ENCODE measurements around the gene FLCN. TPM values are rescaled to one million over a fixed set of nuclear protein-coding genes. Genes with fewer than 3 reads are reported as not detected.

The FLCN gene
- total and polyA plus RNA-seq, 5 experiments from 2014 or later = 3.1 to 70.6 (median 4.9) TPM

- peaks cover 22 to 35% (median 28%) of the 10 kb centered on the region in 4 donors for H3K4me1 Mint-ChIP-seq
- peaks cover 0 to 54% (median 6%) of the 10 kb centered on the region in 3 donors for H3K36me3 Mint-ChIP-seq
- H3K4me3 Mint-ChIP-seq = peak overlapping the region in 1 of 10 donors; percentile 41
- ATAC-seq = no peak
- H3K9me3 Mint-ChIP-seq = no peaks in the 10 kb centered on the region
- H3K27me3 Mint-ChIP-seq = no peaks in the 10 kb centered on the region
- DNase-seq = no peak
- H3K27ac Mint-ChIP-seq = peak overlapping the region in 1 of 10 donors; percentile 89
- POLR2A ChIA-PET = interaction anchor here (0.6 kb wide), 1 partner anchor 43 kb away, joined by 4 read pairs; no protein-coding TSS in a partner anchor
Measured at GRCh38 chr17:17232303-17232621, 4.7 kb downstream of the FLCN start.

- POLR2A ChIA-PET = no interaction called here
- H3K4me1 Mint-ChIP-seq = peaks cover 19 to 35% (median 27%) of the 10 kb centered on the region in 4 donors
Measured at GRCh38 chr17:17231621-17232302, 5.2 kb downstream of the FLCN start.

GRCh38 chr17:17229416-17230384 is 7.3 kb downstream of the FLCN start:
- H3K9me3 Mint-ChIP-seq = no peaks in the 10 kb centered on the region
- H3K27me3 Mint-ChIP-seq = no peaks in the 10 kb centered on the region
- peaks cover 4 to 78% (median 14%) of the 10 kb centered on the region in 3 donors for H3K36me3 Mint-ChIP-seq
- no peak for ATAC-seq
- peak overlapping the region in 3 of 10 donors; percentile 46 to 76 (median 48) for H3K27ac Mint-ChIP-seq
- POLR2A ChIA-PET = no interaction called here
- no peak for DNase-seq
- no peak overlapping the region for H3K4me3 Mint-ChIP-seq
- H3K4me1 Mint-ChIP-seq = peaks cover 0 to 19% (median 13%) of the 10 kb centered on the region in 4 donors

More at GRCh38 chr17:17231621-17232302, 5.2 kb downstream of the FLCN start:
- Mint-ChIP-seq H3K27me3 (no peaks in the 10 kb centered on the region), H3K4me3 (no peak overlapping the region), H3K27ac (peak overlapping the region in 3 of 10 donors; percentile 2 to 89 (median 74)), H3K36me3 (peaks cover 0 to 59% (median 8%) of the 10 kb centered on the region in 3 donors), H3K9me3 (no peaks in the 10 kb centered on the region)
- no peak for DNase-seq
- no peak for ATAC-seq

- ATAC-seq = no peak
- Mint-ChIP-seq H3K27ac (peak overlapping the region in 4 of 10 donors; percentile 32 to 76 (median 67)), H3K4me1 (peaks cover 0 to 15% (median 12%) of the 10 kb centered on the region in 4 donors), H3K4me3 (peak overlapping the region in 1 of 10 donors; percentile 41), H3K27me3 (no peaks in the 10 kb centered on the region), H3K9me3 (no peaks in the 10 kb centered on the region), H3K36me3 (peaks cover 4 to 87% (median 14%) of the 10 kb centered on the region in 3 donors)
- no peak for DNase-seq
- POLR2A ChIA-PET = no interaction called here
Measured at GRCh38 chr17:17228521-17229279, 8.3 kb downstream of the FLCN start.

- no peak overlapping the region for H3K4me3 Mint-ChIP-seq
- POLR2A ChIA-PET = no interaction called here
- peak overlapping the region in 3 of 10 donors; percentile 7 to 32 (median 13) for H3K27ac Mint-ChIP-seq
- peaks cover 0 to 15% (median 11%) of the 10 kb centered on the region in 4 donors for H3K4me1 Mint-ChIP-seq
- H3K36me3 Mint-ChIP-seq = peaks cover 4 to 95% (median 14%) of the 10 kb centered on the region in 3 donors
- DNase-seq (no peak), ATAC-seq (no peak)
- H3K27me3 Mint-ChIP-seq = no peaks in the 10 kb centered on the region
- H3K9me3 Mint-ChIP-seq = no peaks in the 10 kb centered on the region
Measured at GRCh38 chr17:17227608-17228520, 9.1 kb downstream of the FLCN start.

GRCh38 chr17:17226451-17227265 is 10.3 kb downstream of the FLCN start:
- Mint-ChIP-seq H3K27me3 (no peaks in the 10 kb centered on the region), H3K9me3 (no peaks in the 10 kb centered on the region), H3K36me3 (peaks cover 4 to 94% (median 16%) of the 10 kb centered on the region in 3 donors), H3K4me3 (no peak overlapping the region), H3K4me1 (peaks cover 0 to 9% (median 3%) of the 10 kb centered on the region in 4 donors), H3K27ac (no peak overlapping the region)
- no peak for ATAC-seq
- POLR2A ChIA-PET = interaction anchor here (0.9 kb wide), 1 partner anchor 12 kb away, joined by 3 read pairs; no protein-coding TSS in a partner anchor
- DNase-seq = no peak

- POLR2A ChIA-PET = no interaction called here
- H3K4me3 Mint-ChIP-seq = no peak overlapping the region
- H3K9me3 Mint-ChIP-seq = no peaks in the 10 kb centered on the region
- DNase-seq (no peak), ATAC-seq (no peak)
- H3K27me3 Mint-ChIP-seq = no peaks in the 10 kb centered on the region
- no peak overlapping the region for H3K27ac Mint-ChIP-seq
- H3K36me3 Mint-ChIP-seq = peaks cover 4 to 96% (median 19%) of the 10 kb centered on the region in 3 donors
- H3K4me1 Mint-ChIP-seq = peaks cover 0 to 8% (median 2%) of the 10 kb centered on the region in 4 donors
Measured at GRCh38 chr17:17225901-17226300, 11.1 kb downstream of the FLCN start.

- Mint-ChIP-seq H3K4me1 (peaks cover 0 to 8% (median under 1%) of the 10 kb centered on the region in 4 donors), H3K27ac (no peak overlapping the region), H3K9me3 (no peaks in the 10 kb centered on the region), H3K4me3 (no peak overlapping the region), H3K27me3 (no peaks in the 10 kb centered on the region), H3K36me3 (peaks cover 4 to 95% (median 21%) of the 10 kb centered on the region in 3 donors)
- DNase-seq (no peak), ATAC-seq (no peak)
- POLR2A ChIA-PET = no interaction called here
Measured at GRCh38 chr17:17224137-17224536, 12.8 kb downstream of the FLCN start.

- H3K27ac Mint-ChIP-seq = no peak overlapping the region
- DNase-seq (no peak), ATAC-seq (no peak)
- no peaks in the 10 kb centered on the region for H3K27me3 Mint-ChIP-seq
- H3K4me3 Mint-ChIP-seq = no peak overlapping the region
- H3K9me3 Mint-ChIP-seq = no peaks in the 10 kb centered on the region
- POLR2A ChIA-PET = interaction anchor here (0.5 to 0.6 kb wide), 2 partner anchors 13 to 389 kb away, joined by 3 to 11 read pairs; partner anchors contain the start of gene FLCN
- peaks cover 4 to 94% (median 19%) of the 10 kb centered on the region in 3 donors for H3K36me3 Mint-ChIP-seq
- H3K4me1 Mint-ChIP-seq = peaks cover 0 to 4% (median 0%) of the 10 kb centered on the region in 4 donors
Measured at GRCh38 chr17:17223736-17224135, 13.2 kb downstream of the FLCN start.

- Mint-ChIP-seq H3K27ac (no peak overlapping the region), H3K4me3 (no peak overlapping the region), H3K36me3 (peaks cover 4 to 93% (median 21%) of the 10 kb centered on the region in 3 donors), H3K4me1 (peaks cover 0 to 7% (median 0%) of the 10 kb centered on the region in 4 donors), H3K9me3 (no peaks in the 10 kb centered on the region), H3K27me3 (no peaks in the 10 kb centered on the region)
- DNase-seq (no peak), ATAC-seq (no peak)
- POLR2A ChIA-PET = no interaction called here
Measured at GRCh38 chr17:17221329-17221728, 15.6 kb downstream of the FLCN start.

- Mint-ChIP-seq H3K4me3 (no peak overlapping the region), H3K27me3 (no peaks in the 10 kb centered on the region), H3K36me3 (peaks cover 4 to 89% (median 22%) of the 10 kb centered on the region in 3 donors), H3K27ac (peak overlapping the region in 1 of 10 donors; percentile 38), H3K4me1 (peaks cover 0 to 7% (median 0%) of the 10 kb centered on the region in 4 donors), H3K9me3 (no peaks in the 10 kb centered on the region)
- POLR2A ChIA-PET = no interaction called here
- no peak for ATAC-seq
- DNase-seq = no peak
Measured at GRCh38 chr17:17220529-17220928, 16.4 kb downstream of the FLCN start.
